ENCODE results near the gene HDAC4.

The HDAC4 gene

GRCh38 chr2:239089884-239090283 lies 310.9 kb downstream of the HDAC4 start:
- no peak overlapping the region for H4K8ac ChIP-seq (ENCODE audit: low read depth, low read length)
- no peak overlapping the region for H2AK5ac ChIP-seq (ENCODE audit: low read length)
- H3K4ac ChIP-seq (ENCODE audit: low read depth, low read length) = no peak overlapping the region
- H2BK12ac ChIP-seq (ENCODE audit: low read length) = no peak overlapping the region
- no peaks in the 10 kb centered on the region for H3K9me3 ChIP-seq (ENCODE audit: insufficient read depth, low read depth, low read length)
- no peak for DNase-seq
- H3K27ac ChIP-seq (ENCODE audit: low read depth, low read length) = no peak overlapping the region
- H3K79me2 ChIP-seq (ENCODE audit: control insufficient read depth, insufficient read depth, low read length, poor library complexity) = no peaks in the 10 kb centered on the region
- H4K12ac ChIP-seq (ENCODE audit: low read depth, low read length) = no peak overlapping the region
- H3K4me2 ChIP-seq (ENCODE audit: low read length) = no peak overlapping the region
- H3K23ac ChIP-seq (ENCODE audit: low read length) = no peak overlapping the region
- H3K14ac ChIP-seq (ENCODE audit: low read length) = no peak overlapping the region
- H3K9ac ChIP-seq (ENCODE audit: low read length) = no peak overlapping the region
- no peak overlapping the region for H2BK5ac ChIP-seq (ENCODE audit: low read depth, low read length, poor library complexity)
- no peak overlapping the region for H3K4me3 ChIP-seq (ENCODE audit: low read depth, low read length)
- H2AFZ ChIP-seq (ENCODE audit: insufficient read depth, low read length, poor library complexity) = no peak overlapping the region
- WGBS (ENCODE audit: extremely low coverage, insufficient coverage, insufficient read length) = no CpG with 5 or more reads among the region's 13 CpGs
- no peak overlapping the region for H2BK120ac ChIP-seq (ENCODE audit: insufficient read depth, low read length, poor library complexity)
- no peaks in the 10 kb centered on the region for H3K36me3 ChIP-seq (ENCODE audit: control insufficient read depth in 1 of 2, insufficient read depth in 2 of 2, low read length in 2 of 2)
- H4K91ac ChIP-seq (ENCODE audit: low read depth, low read length) = no peak overlapping the region
- H3K18ac ChIP-seq (ENCODE audit: low read length) = no peak overlapping the region
- no peaks in the 10 kb centered on the region for H3K79me1 ChIP-seq (ENCODE audit: low read length)
- H3K4me1 ChIP-seq (ENCODE audit: control insufficient read depth in 1 of 2, insufficient read depth in 2 of 2, low read length in 2 of 2) = no peaks in the 10 kb centered on the region
- no peaks in the 10 kb centered on the region for H3K27me3 ChIP-seq (ENCODE audit: insufficient read depth, low read length)

GRCh38 chr2:239087046-239087710 lies 313.6 kb downstream of the HDAC4 start:
- H3K23ac ChIP-seq (ENCODE audit: low read length) = no peak overlapping the region
- no peak for DNase-seq
- peaks cover 2% of the 10 kb centered on the region for H3K9me3 ChIP-seq (ENCODE audit: insufficient read depth, low read depth, low read length)
- H2BK12ac ChIP-seq (ENCODE audit: low read length) = no peak overlapping the region
- H3K4ac ChIP-seq (ENCODE audit: low read depth, low read length) = no peak overlapping the region
- no peak overlapping the region for H2AFZ ChIP-seq (ENCODE audit: insufficient read depth, low read length, poor library complexity)
- no peaks in the 10 kb centered on the region for H3K79me2 ChIP-seq (ENCODE audit: control insufficient read depth, insufficient read depth, low read length, poor library complexity)
- H3K4me3 ChIP-seq (ENCODE audit: low read depth, low read length) = no peak overlapping the region
- no peaks in the 10 kb centered on the region for H3K27me3 ChIP-seq (ENCODE audit: insufficient read depth, low read length)
- H3K18ac ChIP-seq (ENCODE audit: low read length) = no peak overlapping the region
- no peak overlapping the region for H3K9ac ChIP-seq (ENCODE audit: low read length)
- H4K12ac ChIP-seq (ENCODE audit: low read depth, low read length) = no peak overlapping the region
- no peak overlapping the region for H3K4me2 ChIP-seq (ENCODE audit: low read length)
- no peak overlapping the region for H2BK5ac ChIP-seq (ENCODE audit: low read depth, low read length, poor library complexity)
- H2AK5ac ChIP-seq (ENCODE audit: low read length) = no peak overlapping the region
- H3K36me3 ChIP-seq (ENCODE audit: control insufficient read depth in 1 of 2, insufficient read depth in 2 of 2, low read length in 2 of 2) = peaks cover 0 to under 1% of the 10 kb centered on the region in 2 experiments
- no peak overlapping the region for H3K27ac ChIP-seq (ENCODE audit: low read depth, low read length)
- no peak overlapping the region for H4K8ac ChIP-seq (ENCODE audit: low read depth, low read length)
- no peaks in the 10 kb centered on the region for H3K79me1 ChIP-seq (ENCODE audit: low read length)
- WGBS (ENCODE audit: extremely low coverage, insufficient coverage, insufficient read length) = no CpG with 5 or more reads among the region's 21 CpGs
- H3K4me1 ChIP-seq (ENCODE audit: control insufficient read depth in 1 of 2, insufficient read depth in 2 of 2, low read length in 2 of 2) = peaks cover 0 to under 1% of the 10 kb centered on the region in 2 experiments
- no peak overlapping the region for H4K91ac ChIP-seq (ENCODE audit: low read depth, low read length)
- no peak overlapping the region for H2BK120ac ChIP-seq (ENCODE audit: insufficient read depth, low read length, poor library complexity)
- H3K14ac ChIP-seq (ENCODE audit: low read length) = no peak overlapping the region

- H3K36me3 ChIP-seq (ENCODE audit: control insufficient read depth in 1 of 2, insufficient read depth in 2 of 2, low read length in 2 of 2) = peaks cover 0 to 2% of the 10 kb centered on the region in 2 experiments
- no peak overlapping the region for H4K12ac ChIP-seq (ENCODE audit: low read depth, low read length)
- H3K27ac ChIP-seq (ENCODE audit: low read depth, low read length) = no peak overlapping the region
- H3K4me2 ChIP-seq (ENCODE audit: low read length) = no peak overlapping the region
- no peak for DNase-seq
- H3K14ac ChIP-seq (ENCODE audit: low read length) = no peak overlapping the region
- no peak overlapping the region for H3K23ac ChIP-seq (ENCODE audit: low read length)
- peaks cover 2% of the 10 kb centered on the region for H3K9me3 ChIP-seq (ENCODE audit: insufficient read depth, low read depth, low read length)
- H3K4me3 ChIP-seq (ENCODE audit: low read depth, low read length) = no peak overlapping the region
- no peak overlapping the region for H4K91ac ChIP-seq (ENCODE audit: low read depth, low read length)
- H2BK5ac ChIP-seq (ENCODE audit: low read depth, low read length, poor library complexity) = no peak overlapping the region
- H3K4ac ChIP-seq (ENCODE audit: low read depth, low read length) = no peak overlapping the region
- no peak overlapping the region for H4K8ac ChIP-seq (ENCODE audit: low read depth, low read length)
- H3K79me1 ChIP-seq (ENCODE audit: low read length) = no peaks in the 10 kb centered on the region
- H2BK12ac ChIP-seq (ENCODE audit: low read length) = no peak overlapping the region
- no peak overlapping the region for H2BK120ac ChIP-seq (ENCODE audit: insufficient read depth, low read length, poor library complexity)
- H3K79me2 ChIP-seq (ENCODE audit: control insufficient read depth, insufficient read depth, low read length, poor library complexity) = no peaks in the 10 kb centered on the region
- H2AK5ac ChIP-seq (ENCODE audit: low read length) = no peak overlapping the region
- H2AFZ ChIP-seq (ENCODE audit: insufficient read depth, low read length, poor library complexity) = no peak overlapping the region
- H3K4me1 ChIP-seq (ENCODE audit: control insufficient read depth in 1 of 2, insufficient read depth in 2 of 2, low read length in 2 of 2) = peaks cover 2 to 3% of the 10 kb centered on the region in 2 experiments
- no peak overlapping the region for H3K9ac ChIP-seq (ENCODE audit: low read length)
- H3K27me3 ChIP-seq (ENCODE audit: insufficient read depth, low read length) = no peaks in the 10 kb centered on the region
- no CpG with 5 or more reads among the region's 28 CpGs for WGBS (ENCODE audit: extremely low coverage, insufficient coverage, insufficient read length)
- H3K18ac ChIP-seq (ENCODE audit: low read length) = no peak overlapping the region
These were observed 314.3 kb downstream of the HDAC4 start for GRCh38 chr2:239086325-239087020.

- Histone ChIP-seq H2BK12ac (ENCODE audit: low read length) (no peak overlapping the region), H3K9me3 (ENCODE audit: insufficient read depth, low read depth, low read length) (peaks cover 2% of the 10 kb centered on the region), H3K4me2 (ENCODE audit: low read length) (no peak overlapping the region), H2BK120ac (ENCODE audit: insufficient read depth, low read length, poor library complexity) (no peak overlapping the region), H3K4ac (ENCODE audit: low read depth, low read length) (no peak overlapping the region), H2AK5ac (ENCODE audit: low read length) (no peak overlapping the region), H3K9ac (ENCODE audit: low read length) (no peak overlapping the region), H3K18ac (ENCODE audit: low read length) (no peak overlapping the region), H3K4me3 (ENCODE audit: low read depth, low read length) (no peak overlapping the region), H3K79me1 (ENCODE audit: low read length) (no peaks in the 10 kb centered on the region), H2AFZ (ENCODE audit: insufficient read depth, low read length, poor library complexity) (no peak overlapping the region), H3K27me3 (ENCODE audit: insufficient read depth, low read length) (no peaks in the 10 kb centered on the region), H3K14ac (ENCODE audit: low read length) (no peak overlapping the region), H3K23ac (ENCODE audit: low read length) (no peak overlapping the region), H4K12ac (ENCODE audit: low read depth, low read length) (no peak overlapping the region), H4K91ac (ENCODE audit: low read depth, low read length) (no peak overlapping the region), H3K79me2 (ENCODE audit: control insufficient read depth, insufficient read depth, low read length, poor library complexity) (no peaks in the 10 kb centered on the region), H4K8ac (ENCODE audit: low read depth, low read length) (no peak overlapping the region), H3K4me1 (ENCODE audit: control insufficient read depth in 1 of 2, insufficient read depth in 2 of 2, low read length in 2 of 2) (peaks cover 2 to 3% of the 10 kb centered on the region in 2 experiments), H2BK5ac (ENCODE audit: low read depth, low read length, poor library complexity) (no peak overlapping the region), H3K36me3 (ENCODE audit: control insufficient read depth in 1 of 2, insufficient read depth in 2 of 2, low read length in 2 of 2) (peaks cover 0 to 2% of the 10 kb centered on the region in 2 experiments), H3K27ac (ENCODE audit: low read depth, low read length) (no peak overlapping the region)
- no peak for DNase-seq
- WGBS (ENCODE audit: extremely low coverage, insufficient coverage, insufficient read length) = no CpG with 5 or more reads among the region's 29 CpGs
These were observed 315.4 kb downstream of the HDAC4 start for GRCh38 chr2:239085201-239085992.
